HCT116 (cell line): ENCODE results near the gene PPP1R16B. TPM values are rescaled to one million over a fixed set of nuclear protein-coding genes. Genes with fewer than 3 reads are reported as not detected.

Source experiments
- ATAC-seq: fragments of 200-7000 bp; cut with Tn5 transposase; 2 replicates; pipeline ENCODE4 v1.9.1; 2020; ENCODE audit warnings: mild to moderate bottlenecking, moderate library complexity
- BruUV-seq: library from RNA; stranded (reverse); fragments of 400-500 nt; replicated peaks from 2 replicates; lab custom pipeline; 2021; lab: Mats Ljungman, UMichigan
- CTCF ChIA-PET: fragments of 300-600 bp; sonication (Branson Sonifier 250); formaldehyde crosslinking; loops from one replicate; lab custom pipeline; 2021; ENCODE audit warnings: antibody characterized with exemption; lab: Charles Lee
- POLR2A ChIA-PET: fragments of 300-600, 350-600 bp; sonication (Branson Sonifier 250); formaldehyde crosslinking; loops from one replicate; lab custom pipeline; 2021; ENCODE audit warnings: antibody characterized with exemption; lab: Charles Lee
- RAD21 ChIA-PET, 2 experiments: fragments of 300-600 bp; sonication (Branson Sonifier 250); formaldehyde crosslinking; loops; one replicate each; lab custom pipeline; 2023; ENCODE audit warnings: low total read pairs in 2 of 2; ENCODE audit not compliant: uncharacterized antibody in 2 of 2, unreplicated experiment in 2 of 2, low non-redundant PET in 1 of 2; lab: Charles Lee
- DNase-seq: peaks from one replicate; pipeline ENCODE4 v3.0.0-alpha.2; 2010; ENCODE audit warnings: low read depth, low spot score
- H2AFZ ChIP-seq: fragments of 200-600 bp; shearing (Covaris generic), sonication (generic); 2 replicates; pipeline ENCODE4 v1.6.1; 2017; ENCODE audit warnings: low read depth, mixed run types, mixed read lengths, antibody characterized with exemption, low read length; ENCODE audit not compliant: poor library complexity, severe bottlenecking
- H3K27ac ChIP-seq: 2 replicates; pipeline ENCODE4 v1.5.1; 2012; ENCODE audit warnings: low read depth, low read length
- H3K27me3 ChIP-seq: fragments of 200-600 bp; sonication (generic); 2 replicates; pipeline ENCODE4 v1.6.1; 2016; ENCODE audit warnings: mixed run types, low read length, mixed read lengths; ENCODE audit not compliant: insufficient read depth
- H3K36me3 ChIP-seq, 2 experiments: fragments of 200-500 bp in 1 of 2; fragments of 200-600 bp in 1 of 2; sonication (Bioruptor generic) in 1 of 2; sonication (generic) in 1 of 2; 2 replicates each; pipeline versions ENCODE4 v1.5.1 to v1.6.1; 2014 to 2016; ENCODE audit warnings: low read length in 2 of 2, inconsistent platforms in 1 of 2, mixed read lengths in 1 of 2, mixed run types in 1 of 2; ENCODE audit not compliant: insufficient read depth in 2 of 2, control insufficient read depth in 1 of 2
- H3K4me1 ChIP-seq, 2 experiments: fragments of 200-600 bp in 1 of 2; sonication (generic) in 1 of 2; 2 replicates each; pipeline versions ENCODE4 v1.5.1 to v1.6.1; 2012 to 2017; ENCODE audit warnings: low read length in 2 of 2, inconsistent platforms in 1 of 2, mild to moderate bottlenecking in 1 of 2, mixed read lengths in 1 of 2, mixed run types in 1 of 2, moderate library complexity in 1 of 2; ENCODE audit not compliant: insufficient read depth in 2 of 2, control insufficient read depth in 1 of 2
- H3K4me2 ChIP-seq: fragments of 200-600 bp; sonication (generic); 2 replicates; pipeline ENCODE4 v1.6.1; 2017; ENCODE audit warnings: mixed run types, low read length, mixed read lengths
- H3K4me3 ChIP-seq, 2 experiments: fragments of 200-600 bp in 1 of 2; sonication (generic) in 1 of 2; replicated peaks in 1 of 2; 2 replicates each; pipeline ENCODE4 v1.5.1; 2011 to 2016; ENCODE audit warnings: low read length in 2 of 2, control low read depth in 1 of 2, low read depth in 1 of 2, mild to moderate bottlenecking in 1 of 2, mixed read lengths in 1 of 2, mixed run types in 1 of 2
- H3K79me2 ChIP-seq: fragments of 200-600 bp; sonication (generic); 2 replicates; pipeline ENCODE4 v1.6.1; 2017; ENCODE audit warnings: mild to moderate bottlenecking, mixed run types, low read length, moderate library complexity, mixed read lengths; ENCODE audit not compliant: insufficient read depth
- H3K9ac ChIP-seq: fragments of 200-600 bp; sonication (generic); 2 replicates; pipeline ENCODE4 v1.6.1; 2016; ENCODE audit warnings: low read length, mixed read lengths
- H3K9me2 ChIP-seq: fragments of 200-600 bp; sonication (generic), shearing (Covaris generic); 2 replicates; pipeline ENCODE4 v1.6.1; 2017; ENCODE audit warnings: mixed run types, mild to moderate bottlenecking, moderate library complexity; ENCODE audit not compliant: insufficient read depth
- H3K9me3 ChIP-seq, 2 experiments: fragments of 200-500 bp in 1 of 2; fragments of 200-600 bp in 1 of 2; sonication (Bioruptor generic) in 1 of 2; sonication (generic) in 1 of 2; 2 replicates each; pipeline ENCODE4 v1.6.1; 2014 to 2017; ENCODE audit warnings: low read length in 2 of 2, mixed read lengths in 2 of 2, inconsistent platforms in 1 of 2, low read depth in 1 of 2, mild to moderate bottlenecking in 1 of 2, mixed run types in 1 of 2, moderate library complexity in 1 of 2; ENCODE audit not compliant: control insufficient read depth in 1 of 2, insufficient read depth in 1 of 2
- H4K20me1 ChIP-seq: fragments of 200-600 bp; sonication (generic), shearing (Covaris generic); 2 replicates; pipeline ENCODE4 v1.6.1; 2017; ENCODE audit warnings: mixed run types, mild to moderate bottlenecking, moderate library complexity; ENCODE audit not compliant: insufficient read depth
- ATF3 ChIP-seq: IDR thresholded peaks from 2 replicates; pipeline ENCODE4 v1.6.1; 2012
- CBX3 ChIP-seq: IDR thresholded peaks from 2 replicates; pipeline ENCODE4 v1.6.1; 2012; ENCODE audit warnings: low read depth
- CEBPB ChIP-seq: IDR thresholded peaks from 2 replicates; pipeline ENCODE4 v1.6.1; 2012; ENCODE audit warnings: low read depth
- ELF1 ChIP-seq: IDR thresholded peaks from 2 replicates; pipeline ENCODE4 v1.6.1; 2012; ENCODE audit warnings: low read depth, borderline replicate concordance
- EZH2 ChIP-seq: fragments of 200-600 bp; sonication (generic); IDR thresholded peaks from 2 replicates; pipeline ENCODE4 v1.6.1; 2017; ENCODE audit warnings: antibody characterized with exemption, mixed run types
- EZH2phosphoT487 ChIP-seq: fragments of 200-600 bp; IDR thresholded peaks from 2 replicates; pipeline ENCODE4 v1.6.1; 2018; ENCODE audit warnings: antibody characterized with exemption, borderline replicate concordance
- FOSL1 ChIP-seq: IDR thresholded peaks from 2 replicates; pipeline ENCODE4 v1.6.1; 2012; ENCODE audit warnings: low read depth
- JUND ChIP-seq: IDR thresholded peaks from 2 replicates; pipeline ENCODE4 v1.6.1; 2012
- POLR2AphosphoS5 ChIP-seq: IDR thresholded peaks from 2 replicates; pipeline ENCODE4 v1.6.1; 2011; ENCODE audit warnings: mild to moderate bottlenecking, low read depth, low read length, moderate library complexity
- RAD21 ChIP-seq: IDR thresholded peaks from 2 replicates; pipeline ENCODE4 v1.6.1; 2012; ENCODE audit warnings: low read depth, mild to moderate bottlenecking
- SRF ChIP-seq: IDR thresholded peaks from 2 replicates; pipeline ENCODE4 v1.6.1; 2012; ENCODE audit warnings: low read depth
- TCF7L2 ChIP-seq: IDR thresholded peaks from 2 replicates; pipeline ENCODE4 v1.7.0; 2011; ENCODE audit warnings: borderline replicate concordance, inconsistent platforms; ENCODE audit not compliant: insufficient read depth, insufficient read length; ENCODE audit errors: extremely low read depth
- YY1 ChIP-seq: IDR thresholded peaks from 2 replicates; pipeline ENCODE4 v1.6.1; 2011; ENCODE audit warnings: low read length, low read depth, moderate library complexity, mild to moderate bottlenecking; ENCODE audit not compliant: insufficient replicate concordance; ENCODE audit errors: extremely low read depth
- ZNF274 ChIP-seq: fragments of 200-500 bp; sonication (Bioruptor generic); IDR thresholded peaks from 2 replicates; pipeline ENCODE4 v1.6.1; 2014; ENCODE audit warnings: mild to moderate bottlenecking, low read depth, low read length, inconsistent platforms
- intact Hi-C: fragments of 100-400 bp; cut with micrococcal nuclease; formaldehyde crosslinking; loops from 2 replicates; pipeline ENCODE4 v1.10.0; 2022
- total RNA-seq: library from RNA; stranded (reverse); gene quantifications from one replicate; pipeline ENCODE4 v1.2.1, GENCODE V29; 2021; ENCODE audit not compliant: unreplicated experiment
- TF ChIP-seq, protein P1 (sequence below), 3 experiments: fragments of 200-600 bp in 1 of 3; sonication (generic) in 1 of 3; IDR thresholded peaks in 2 of 3; conservative IDR thresholded peaks in 1 of 3; 2 replicates each; pipeline ENCODE4 v1.5.1; 2012 to 2017; ENCODE audit warnings: low read depth in 2 of 3, low read length in 2 of 3, antibody characterized with exemption in 1 of 3, borderline replicate concordance in 1 of 3, control low read depth in 1 of 3, mild to moderate bottlenecking in 1 of 3, mixed read lengths in 1 of 3, mixed run types in 1 of 3, moderate library complexity in 1 of 3; ENCODE audit not compliant: insufficient read depth in 1 of 3
- TF ChIP-seq, protein P2 (sequence below): IDR thresholded peaks from 2 replicates; pipeline ENCODE4 v1.6.1; 2012
- TF ChIP-seq, protein P3 (sequence below): IDR thresholded peaks from 2 replicates; pipeline ENCODE4 v1.6.1; 2011; ENCODE audit warnings: mild to moderate bottlenecking, low read length, moderate library complexity; ENCODE audit not compliant: insufficient replicate concordance; ENCODE audit errors: extremely low read depth

Gene PPP1R16B
- total RNA-seq, 1 experiment from 2014 or later, result 0.52 TPM

GRCh38 chr20:38842558-38842981 is 37.1 kb downstream of the PPP1R16B start:
- Histone ChIP-seq H2AFZ (no peak overlapping the region), H3K4me1 (no peaks in the 10 kb centered on the region), H3K27ac (no peak overlapping the region), H4K20me1 (no peaks in the 10 kb centered on the region), H3K27me3 (no peaks in the 10 kb centered on the region), H3K9me2 (no peaks in the 10 kb centered on the region), H3K4me3 (no peak overlapping the region), H3K79me2 (no peaks in the 10 kb centered on the region), H3K9me3 (no peaks in the 10 kb centered on the region), H3K4me2 (no peak overlapping the region), H3K36me3 (no peaks in the 10 kb centered on the region), H3K9ac (no peak overlapping the region)
- ATAC-seq, result no peak
- intact Hi-C loops, result no loop called here
- CTCF ChIA-PET, result interaction anchor here (1.5 kb wide), 1 partner anchor 18 kb away, joined by 5 read pairs; no protein-coding TSS in a partner anchor
- no peak for TF ChIP-seq SRF
- no peak for TF ChIP-seq TCF7L2
- TF ChIP-seq, protein P1, sequence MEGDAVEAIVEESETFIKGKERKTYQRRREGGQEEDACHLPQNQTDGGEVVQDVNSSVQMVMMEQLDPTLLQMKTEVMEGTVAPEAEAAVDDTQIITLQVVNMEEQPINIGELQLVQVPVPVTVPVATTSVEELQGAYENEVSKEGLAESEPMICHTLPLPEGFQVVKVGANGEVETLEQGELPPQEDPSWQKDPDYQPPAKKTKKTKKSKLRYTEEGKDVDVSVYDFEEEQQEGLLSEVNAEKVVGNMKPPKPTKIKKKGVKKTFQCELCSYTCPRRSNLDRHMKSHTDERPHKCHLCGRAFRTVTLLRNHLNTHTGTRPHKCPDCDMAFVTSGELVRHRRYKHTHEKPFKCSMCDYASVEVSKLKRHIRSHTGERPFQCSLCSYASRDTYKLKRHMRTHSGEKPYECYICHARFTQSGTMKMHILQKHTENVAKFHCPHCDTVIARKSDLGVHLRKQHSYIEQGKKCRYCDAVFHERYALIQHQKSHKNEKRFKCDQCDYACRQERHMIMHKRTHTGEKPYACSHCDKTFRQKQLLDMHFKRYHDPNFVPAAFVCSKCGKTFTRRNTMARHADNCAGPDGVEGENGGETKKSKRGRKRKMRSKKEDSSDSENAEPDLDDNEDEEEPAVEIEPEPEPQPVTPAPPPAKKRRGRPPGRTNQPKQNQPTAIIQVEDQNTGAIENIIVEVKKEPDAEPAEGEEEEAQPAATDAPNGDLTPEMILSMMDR (IDR thresholded peaks at IDR 0.05 in 2 of 3, conservative IDR thresholded peaks at IDR 0.05 in 1 of 3; ENCODE audit: borderline replicate concordance in 1 of 3, insufficient read depth in 1 of 3, low read depth in 2 of 3, low read length in 2 of 3), result no peak
- TF ChIP-seq ZNF274, result no peak
- no peak for TF ChIP-seq EZH2
- TF ChIP-seq, protein P2, sequence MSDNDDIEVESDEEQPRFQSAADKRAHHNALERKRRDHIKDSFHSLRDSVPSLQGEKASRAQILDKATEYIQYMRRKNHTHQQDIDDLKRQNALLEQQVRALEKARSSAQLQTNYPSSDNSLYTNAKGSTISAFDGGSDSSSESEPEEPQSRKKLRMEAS, result no peak
- no peak for TF ChIP-seq CBX3
- TF ChIP-seq, protein P3, sequence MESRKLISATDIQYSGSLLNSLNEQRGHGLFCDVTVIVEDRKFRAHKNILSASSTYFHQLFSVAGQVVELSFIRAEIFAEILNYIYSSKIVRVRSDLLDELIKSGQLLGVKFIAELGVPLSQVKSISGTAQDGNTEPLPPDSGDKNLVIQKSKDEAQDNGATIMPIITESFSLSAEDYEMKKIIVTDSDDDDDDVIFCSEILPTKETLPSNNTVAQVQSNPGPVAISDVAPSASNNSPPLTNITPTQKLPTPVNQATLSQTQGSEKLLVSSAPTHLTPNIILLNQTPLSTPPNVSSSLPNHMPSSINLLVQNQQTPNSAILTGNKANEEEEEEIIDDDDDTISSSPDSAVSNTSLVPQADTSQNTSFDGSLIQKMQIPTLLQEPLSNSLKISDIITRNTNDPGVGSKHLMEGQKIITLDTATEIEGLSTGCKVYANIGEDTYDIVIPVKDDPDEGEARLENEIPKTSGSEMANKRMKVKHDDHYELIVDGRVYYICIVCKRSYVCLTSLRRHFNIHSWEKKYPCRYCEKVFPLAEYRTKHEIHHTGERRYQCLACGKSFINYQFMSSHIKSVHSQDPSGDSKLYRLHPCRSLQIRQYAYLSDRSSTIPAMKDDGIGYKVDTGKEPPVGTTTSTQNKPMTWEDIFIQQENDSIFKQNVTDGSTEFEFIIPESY, result no peak
- no peak for TF ChIP-seq EZH2phosphoT487
- no peak for TF ChIP-seq ELF1
- no peak for TF ChIP-seq ATF3
- no peak for TF ChIP-seq YY1
- TF ChIP-seq RAD21, result no peak
- TF ChIP-seq CEBPB, result no peak
- no peak for TF ChIP-seq FOSL1
- no peak for TF ChIP-seq JUND
- no peak for TF ChIP-seq POLR2AphosphoS5
- POLR2A ChIA-PET, result no interaction called here
- no TSS peak for BruUV-seq
- DNase-seq, result no peak
- RAD21 ChIA-PET, result no interaction called here
